CD4-positive, alpha-beta T cell (primary cell): ENCODE data around the gene KRTAP5-9. TPM values are rescaled to one million over a fixed set of nuclear protein-coding genes. Genes with fewer than 3 reads are reported as not detected.

ENCODE experiments used
- ATAC-seq: fragments of 200-7000 bp; cut with Tn5 transposase; one replicate; pipeline ENCODE4 v1.10.0; 2022; ENCODE audit warnings: mild to moderate bottlenecking; ENCODE audit not compliant: poor library complexity
- CTCF ChIA-PET: fragments of 350-600 bp; sonication (Branson Sonifier 250); formaldehyde crosslinking; loops from one replicate; lab custom pipeline; 2021; ENCODE audit warnings: antibody characterized with exemption, inconsistent platforms; lab: Charles Lee
- POLR2A ChIA-PET: fragments of 350-600 bp; sonication (Branson Sonifier 250); formaldehyde crosslinking; loops from one replicate; lab custom pipeline; 2021; ENCODE audit warnings: antibody characterized with exemption, inconsistent platforms; lab: Charles Lee
- DNase-seq, 14 experiments: peaks; one replicate each; pipeline ENCODE4 v3.0.0-alpha.2; 2013 to 2020; ENCODE audit warnings: mixed read lengths in 2 of 14
- H3K27ac ChIP-seq, 2 donors: one replicate each; pipeline versions ENCODE4 v1.5.1 to v1.7.0; 2013; ENCODE audit warnings: low read length in 2 of 2, low read depth in 1 of 2, mild to moderate bottlenecking in 1 of 2
- H3K27me3 ChIP-seq, 2 experiments: 1 replicate in 1 of 2; 2 replicates in 1 of 2; pipeline versions ENCODE4 v1.6.1 to v1.7.0; 2013; ENCODE audit warnings: low read length in 2 of 2, control low read depth in 1 of 2, mild to moderate bottlenecking in 1 of 2, moderate library complexity in 1 of 2; ENCODE audit not compliant: insufficient read depth in 2 of 2, control insufficient read depth in 1 of 2
- H3K36me3 ChIP-seq: one replicate; pipeline ENCODE4 v1.6.1; 2013; ENCODE audit warnings: low read length, control low read depth; ENCODE audit not compliant: insufficient read depth
- H3K4me1 ChIP-seq: one replicate; pipeline ENCODE4 v1.6.1; 2013; ENCODE audit warnings: low read length, control low read depth; ENCODE audit not compliant: insufficient read depth
- H3K4me3 ChIP-seq: one replicate; pipeline ENCODE4 v1.5.1; 2013; ENCODE audit warnings: mild to moderate bottlenecking, low read length, moderate library complexity
- H3K9me3 ChIP-seq, 2 experiments: 1 replicate in 1 of 2; 2 replicates in 1 of 2; pipeline versions ENCODE4 v1.6.1 to v1.7.0; 2013; ENCODE audit warnings: low read length in 2 of 2, mild to moderate bottlenecking in 2 of 2, control low read depth in 1 of 2, moderate library complexity in 1 of 2; ENCODE audit not compliant: control insufficient read depth in 1 of 2, insufficient read depth in 1 of 2
- H3K27ac Mint-ChIP-seq: one replicate; pipeline ENCODE4 v1.8.0; 2020; ENCODE audit warnings: mixed read lengths
- H3K27me3 Mint-ChIP-seq: one replicate; pipeline ENCODE4 v1.8.0; 2021; ENCODE audit warnings: mixed read lengths
- H3K36me3 Mint-ChIP-seq: one replicate; pipeline ENCODE4 v1.8.0; 2021; ENCODE audit warnings: low read depth, mixed read lengths
- H3K4me1 Mint-ChIP-seq: one replicate; pipeline ENCODE4 v1.8.0; 2021; ENCODE audit warnings: low read depth, mixed read lengths
- H3K4me3 Mint-ChIP-seq: one replicate; pipeline ENCODE4 v1.8.0; 2020; ENCODE audit warnings: mild to moderate bottlenecking, mixed read lengths
- H3K9me3 Mint-ChIP-seq: one replicate; pipeline ENCODE4 v1.8.0; 2020; ENCODE audit warnings: mixed read lengths
- intact Hi-C, 2 experiments: fragments of 100-400 bp; cut with DNase I in 1 of 2; cut with micrococcal nuclease in 1 of 2; formaldehyde crosslinking; loops; one replicate each; pipeline versions ENCODE4 v1.15.1 to v1.9.0; 2023 to 2025; cut with DNase I, micrococcal nuclease
- total RNA-seq, 174 experiments: library from RNA in 2 of 174; stranded (reverse) in 2 of 174; gene quantifications; one replicate each; pipeline ENCODE4 v1.2.3 and lab custom pipeline; 2021 to 2026
- TF ChIP-seq, protein P1 (sequence below): fragments of 200-600 bp; IDR thresholded peaks from one replicate; pipeline ENCODE4 v1.8.0; 2022; ENCODE audit warnings: antibody characterized with exemption, mild to moderate bottlenecking

Gene KRTAP5-9
- total RNA-seq, 2 experiments from 2014 or later: 0.28 TPM; not detected in 1

DNA sequence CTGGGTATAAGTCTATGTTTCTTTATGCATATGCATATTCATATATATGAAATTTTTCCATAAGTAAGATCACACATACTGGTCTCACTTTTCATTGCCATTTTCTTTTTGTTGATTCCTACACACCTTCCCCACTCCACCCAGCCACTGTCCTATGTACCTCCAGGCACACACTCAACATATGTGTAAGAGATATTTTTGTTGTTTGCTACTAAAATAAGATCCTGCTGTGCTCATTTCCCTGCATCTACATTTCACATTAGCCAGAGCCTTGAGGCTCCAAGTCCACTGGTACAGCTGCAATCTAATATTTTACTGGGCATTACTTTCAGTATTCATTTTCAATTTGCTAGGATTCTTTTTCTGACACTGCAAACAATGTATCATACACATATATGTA, 9.0 kb downstream of the KRTAP5-9 start:
- Histone ChIP-seq H3K9me3 (peaks cover 0 to 10% of the 10 kb centered on the region in 2 experiments), H3K27ac (no peak overlapping the region), H3K27me3 (peaks cover 0 to 3% of the 10 kb centered on the region in 2 experiments), H3K36me3 (no peaks in the 10 kb centered on the region), H3K4me3 (no peak overlapping the region), H3K4me1 (no peaks in the 10 kb centered on the region)
- Mint-ChIP-seq H3K9me3 (no peaks in the 10 kb centered on the region), H3K4me1 (no peaks in the 10 kb centered on the region), H3K4me3 (no peak overlapping the region), H3K27me3 (peaks cover 45% of the 10 kb centered on the region), H3K27ac (no peak overlapping the region), H3K36me3 (no peaks in the 10 kb centered on the region)
- no peak for ATAC-seq
- ChIA-PET CTCF (no interaction called here), POLR2A (no interaction called here)
- no peak for DNase-seq
- TF ChIP-seq, protein P1, sequence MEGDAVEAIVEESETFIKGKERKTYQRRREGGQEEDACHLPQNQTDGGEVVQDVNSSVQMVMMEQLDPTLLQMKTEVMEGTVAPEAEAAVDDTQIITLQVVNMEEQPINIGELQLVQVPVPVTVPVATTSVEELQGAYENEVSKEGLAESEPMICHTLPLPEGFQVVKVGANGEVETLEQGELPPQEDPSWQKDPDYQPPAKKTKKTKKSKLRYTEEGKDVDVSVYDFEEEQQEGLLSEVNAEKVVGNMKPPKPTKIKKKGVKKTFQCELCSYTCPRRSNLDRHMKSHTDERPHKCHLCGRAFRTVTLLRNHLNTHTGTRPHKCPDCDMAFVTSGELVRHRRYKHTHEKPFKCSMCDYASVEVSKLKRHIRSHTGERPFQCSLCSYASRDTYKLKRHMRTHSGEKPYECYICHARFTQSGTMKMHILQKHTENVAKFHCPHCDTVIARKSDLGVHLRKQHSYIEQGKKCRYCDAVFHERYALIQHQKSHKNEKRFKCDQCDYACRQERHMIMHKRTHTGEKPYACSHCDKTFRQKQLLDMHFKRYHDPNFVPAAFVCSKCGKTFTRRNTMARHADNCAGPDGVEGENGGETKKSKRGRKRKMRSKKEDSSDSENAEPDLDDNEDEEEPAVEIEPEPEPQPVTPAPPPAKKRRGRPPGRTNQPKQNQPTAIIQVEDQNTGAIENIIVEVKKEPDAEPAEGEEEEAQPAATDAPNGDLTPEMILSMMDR: no peak
- intact Hi-C loops: no loop called here

DNA sequence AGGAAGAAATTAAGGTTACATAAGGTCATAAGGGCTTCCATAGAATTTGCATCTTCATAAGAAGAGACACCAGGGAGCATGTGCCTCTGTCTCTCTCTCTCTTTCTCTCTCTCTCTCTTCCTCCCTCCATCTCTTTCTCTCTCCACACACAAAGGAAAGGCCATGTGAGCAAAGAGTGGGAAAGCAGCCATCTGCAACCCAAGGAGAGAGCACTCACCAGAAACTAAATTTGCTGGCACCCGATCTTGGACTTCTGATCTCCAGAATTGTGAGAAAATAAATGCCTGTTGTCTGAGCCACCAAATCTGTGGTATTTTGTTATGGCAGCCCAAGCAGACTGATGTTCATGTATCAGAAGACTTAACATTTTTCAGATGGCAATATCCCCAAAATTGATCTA, 10.8 kb downstream of the KRTAP5-9 start:
- peaks cover 5 to 16% of the 10 kb centered on the region in 2 experiments for H3K27me3 ChIP-seq
- Mint-ChIP-seq H3K36me3 (no peaks in the 10 kb centered on the region), H3K4me1 (no peaks in the 10 kb centered on the region), H3K27ac (no peak overlapping the region), H3K9me3 (no peaks in the 10 kb centered on the region), H3K4me3 (no peak overlapping the region), H3K27me3 (peaks cover 59% of the 10 kb centered on the region)
- ChIA-PET POLR2A (no interaction called here), CTCF (no interaction called here)
- H3K27ac ChIP-seq: no peak overlapping the region
- TF ChIP-seq, protein P1: no peak
- intact Hi-C loops: no loop called here
- H3K9me3 ChIP-seq: peaks cover 0 to 10% of the 10 kb centered on the region in 2 experiments
- H3K36me3 ChIP-seq: no peaks in the 10 kb centered on the region
- no peak overlapping the region for H3K4me3 ChIP-seq
- ATAC-seq (no peak), DNase-seq (no peak)
- no peaks in the 10 kb centered on the region for H3K4me1 ChIP-seq

DNA sequence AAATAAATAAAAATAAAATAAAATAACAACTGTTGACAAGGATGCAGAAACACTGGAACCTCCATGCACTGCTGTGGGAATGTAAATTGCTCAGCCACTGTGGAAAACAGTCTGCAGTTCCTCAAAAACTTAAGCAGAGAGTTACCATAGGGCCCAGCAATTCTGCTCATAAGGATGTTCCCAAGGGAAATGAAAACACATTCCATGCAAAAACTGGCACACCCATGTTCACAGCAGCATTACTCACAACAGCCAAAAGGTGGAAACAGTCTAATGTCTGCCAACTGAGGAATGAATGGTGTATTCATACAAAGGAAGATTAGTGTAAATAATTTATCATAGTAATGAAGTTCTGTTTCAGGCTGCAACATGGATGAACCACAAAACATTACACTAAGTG, 13.9 kb downstream of the KRTAP5-9 start:
- H3K36me3 ChIP-seq: no peaks in the 10 kb centered on the region
- H3K27ac ChIP-seq: no peak overlapping the region
- no peak for ATAC-seq
- Mint-ChIP-seq H3K4me3 (no peak overlapping the region), H3K36me3 (no peaks in the 10 kb centered on the region), H3K4me1 (no peaks in the 10 kb centered on the region), H3K27me3 (peaks cover 69% of the 10 kb centered on the region), H3K27ac (no peak overlapping the region), H3K9me3 (no peaks in the 10 kb centered on the region)
- DNase-seq: no peak
- ChIA-PET POLR2A (no interaction called here), CTCF (no interaction called here)
- H3K4me3 ChIP-seq: no peak overlapping the region
- intact Hi-C loops: no loop called here
- H3K27me3 ChIP-seq: peaks cover 5 to 19% of the 10 kb centered on the region in 2 experiments
- H3K4me1 ChIP-seq: no peaks in the 10 kb centered on the region
- TF ChIP-seq, protein P1: no peak
- H3K9me3 ChIP-seq: no peaks in the 10 kb centered on the region
